Skeletal muscle tissue (tissue), 4 donors: ENCODE results near the gene GRIK1. TPM values are rescaled to one million over a fixed set of nuclear protein-coding genes. Genes with fewer than 3 reads are reported as not detected.

Source experiments
- H3K27ac ChIP-seq: one replicate; pipeline ENCODE4 v1.7.0; 2013; ENCODE audit warnings: mild to moderate bottlenecking, low read depth, low read length, inconsistent platforms
- H3K27me3 ChIP-seq, 3 donors: one replicate each; pipeline ENCODE4 v1.7.0; 2013; ENCODE audit warnings: low read length in 3 of 3; ENCODE audit not compliant: control insufficient read depth in 3 of 3, insufficient read depth in 3 of 3
- H3K36me3 ChIP-seq, 3 donors: one replicate each; pipeline ENCODE4 v1.7.0; 2013; ENCODE audit warnings: low read length in 3 of 3; ENCODE audit not compliant: control insufficient read depth in 3 of 3, insufficient read depth in 3 of 3
- H3K4me1 ChIP-seq, 3 donors: one replicate each; pipeline ENCODE4 v1.7.0; 2013; ENCODE audit warnings: low read length in 3 of 3, mild to moderate bottlenecking in 3 of 3; ENCODE audit not compliant: control insufficient read depth in 3 of 3, insufficient read depth in 3 of 3
- H3K4me3 ChIP-seq, 3 donors: one replicate each; pipeline ENCODE4 v1.7.0; 2013; ENCODE audit warnings: low read length in 3 of 3
- H3K9ac ChIP-seq, 3 donors: one replicate each; pipeline ENCODE4 v1.7.0; 2013; ENCODE audit warnings: low read length in 3 of 3, mild to moderate bottlenecking in 3 of 3, moderate library complexity in 2 of 3, low read depth in 1 of 3
- H3K9me3 ChIP-seq, 3 donors: one replicate each; pipeline ENCODE4 v1.7.0; 2013; ENCODE audit warnings: low read length in 3 of 3; ENCODE audit not compliant: control insufficient read depth in 3 of 3
- total RNA-seq: library from RNA; depleted of rRNA; stranded (reverse); fragments of >200 nt; gene quantifications from one replicate; pipeline ENCODE4 v1.2.3, GENCODE V29; 2014
- donor health status: Osteomylitis.

GRIK1 gene
- total RNA-seq, 1 donor from 2014 or later: 1.0 TPM

DNA sequence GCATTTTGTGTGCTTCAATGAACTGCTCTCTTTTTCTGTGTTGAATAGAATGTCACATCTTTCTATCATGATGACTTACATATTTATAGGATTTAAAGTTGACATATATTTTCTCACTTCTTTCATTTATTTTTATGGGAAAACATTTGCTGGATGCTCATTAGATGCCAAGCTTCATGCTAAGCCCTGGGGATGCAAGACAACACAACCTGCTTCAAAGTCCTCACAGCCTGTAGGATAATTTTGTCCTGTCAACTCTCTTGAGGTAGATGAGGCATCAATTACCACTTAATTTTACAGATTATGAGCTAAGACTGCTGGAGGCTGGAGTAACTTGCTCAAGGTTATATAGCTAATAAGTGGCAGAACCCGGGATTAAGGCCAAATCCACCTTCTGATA is 264.3 kb downstream of the GRIK1 start:
- no peak overlapping the region for H3K9ac ChIP-seq
- H3K27me3 ChIP-seq: no peaks in the 10 kb centered on the region
- H3K4me1 ChIP-seq: no peaks in the 10 kb centered on the region
- H3K9me3 ChIP-seq: no peaks in the 10 kb centered on the region
- no peak overlapping the region for H3K27ac ChIP-seq
- H3K36me3 ChIP-seq: no peaks in the 10 kb centered on the region
- H3K4me3 ChIP-seq: no peak overlapping the region

DNA sequence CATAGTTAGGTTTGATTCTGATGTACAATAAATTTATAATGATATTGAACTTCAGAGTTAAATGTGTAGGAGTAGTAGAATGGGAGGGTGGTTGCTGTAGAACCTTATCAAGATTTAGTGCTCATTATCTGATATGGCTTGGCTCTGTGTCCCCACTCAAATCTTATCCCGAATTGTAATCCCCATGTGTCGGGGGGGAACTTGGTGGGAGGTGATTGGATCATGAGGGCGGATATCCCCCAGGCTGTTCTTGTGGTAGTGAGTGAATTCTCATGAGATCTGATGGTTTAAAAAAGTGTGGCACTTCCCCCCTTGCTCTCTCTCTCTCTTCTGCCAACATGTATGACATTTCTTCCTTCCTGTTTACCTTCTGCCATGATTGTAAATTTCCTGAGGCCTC is 265.5 kb downstream of the GRIK1 start:
- H3K9ac ChIP-seq: no peak overlapping the region
- H3K27me3 ChIP-seq: no peaks in the 10 kb centered on the region
- no peaks in the 10 kb centered on the region for H3K9me3 ChIP-seq
- no peak overlapping the region for H3K27ac ChIP-seq
- H3K4me3 ChIP-seq: no peak overlapping the region
- H3K36me3 ChIP-seq: no peaks in the 10 kb centered on the region
- H3K4me1 ChIP-seq: no peaks in the 10 kb centered on the region

DNA sequence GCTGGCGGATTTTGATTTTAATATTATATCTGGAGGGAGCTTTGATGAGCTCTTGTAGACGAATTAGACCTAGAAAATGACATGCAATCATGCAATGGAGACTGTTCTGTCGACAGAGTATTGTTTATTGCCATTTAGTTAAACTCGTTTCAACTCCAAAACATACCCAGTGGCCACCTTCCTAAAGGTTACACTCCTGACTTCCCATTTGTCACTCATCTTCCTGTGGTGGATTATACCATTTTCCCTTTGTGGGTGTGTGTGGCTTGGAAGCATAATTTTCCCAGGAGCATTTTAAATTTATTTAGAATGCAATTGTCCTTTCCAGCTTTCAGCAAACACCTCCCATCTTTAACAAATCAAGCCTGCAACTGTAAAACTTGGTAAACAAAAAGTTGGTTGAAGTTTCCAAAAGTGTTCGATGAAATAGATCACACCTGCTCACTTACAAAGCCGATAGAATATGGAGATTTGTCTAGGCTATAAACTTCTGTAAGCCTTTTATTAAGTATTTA is 266.6 kb downstream of the GRIK1 start:
- Histone ChIP-seq H3K9ac (no peak overlapping the region), H3K27me3 (no peaks in the 10 kb centered on the region), H3K4me1 (no peaks in the 10 kb centered on the region), H3K27ac (no peak overlapping the region), H3K9me3 (no peaks in the 10 kb centered on the region), H3K36me3 (no peaks in the 10 kb centered on the region), H3K4me3 (no peak overlapping the region)

DNA sequence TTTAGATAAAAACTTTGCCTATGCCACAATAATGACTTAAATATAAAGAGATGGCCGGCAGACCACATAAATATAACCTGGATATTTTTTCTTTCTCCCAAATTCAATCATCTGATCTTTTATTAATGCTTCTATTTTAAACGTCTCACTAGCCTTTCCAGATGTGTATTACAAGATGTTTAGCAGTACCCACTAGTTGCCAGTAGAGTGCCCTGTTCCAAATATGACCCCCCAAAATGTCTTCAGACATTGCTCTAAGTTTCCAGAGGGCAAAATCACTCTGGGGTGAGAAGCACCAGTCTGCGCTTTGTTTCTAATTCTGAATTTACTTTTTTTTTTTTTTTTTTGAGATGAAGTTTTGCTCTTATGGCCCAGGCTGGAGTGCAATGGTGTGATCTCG is 268.1 kb downstream of the GRIK1 start:
- H3K36me3 ChIP-seq: no peaks in the 10 kb centered on the region
- H3K4me3 ChIP-seq: no peak overlapping the region
- no peaks in the 10 kb centered on the region for H3K4me1 ChIP-seq
- H3K9me3 ChIP-seq: no peaks in the 10 kb centered on the region
- no peaks in the 10 kb centered on the region for H3K27me3 ChIP-seq
- H3K27ac ChIP-seq: no peak overlapping the region
- no peak overlapping the region for H3K9ac ChIP-seq

DNA sequence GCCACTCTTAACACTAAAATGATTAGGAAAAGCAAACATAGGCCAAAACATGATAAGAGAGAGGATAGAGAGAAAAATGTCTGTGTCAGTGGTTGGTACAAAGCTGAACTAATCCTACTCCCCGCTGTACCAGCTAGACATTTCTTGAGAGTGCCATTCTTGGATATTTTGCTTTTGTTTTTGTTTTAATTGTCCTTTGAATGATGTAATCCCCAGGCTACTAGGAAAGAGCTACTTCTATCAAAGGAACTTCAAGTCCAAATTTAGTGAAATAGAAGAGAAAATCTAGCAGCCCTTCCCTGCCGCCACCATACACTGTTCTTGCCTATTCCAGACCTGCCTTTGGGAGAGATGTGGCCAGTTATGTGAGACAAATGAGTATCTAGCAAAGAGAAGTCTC is 269.6 kb downstream of the GRIK1 start:
- H3K4me3 ChIP-seq: no peak overlapping the region
- H3K36me3 ChIP-seq: no peaks in the 10 kb centered on the region
- H3K9ac ChIP-seq: no peak overlapping the region
- no peaks in the 10 kb centered on the region for H3K9me3 ChIP-seq
- no peak overlapping the region for H3K27ac ChIP-seq
- no peaks in the 10 kb centered on the region for H3K27me3 ChIP-seq
- no peaks in the 10 kb centered on the region for H3K4me1 ChIP-seq

DNA sequence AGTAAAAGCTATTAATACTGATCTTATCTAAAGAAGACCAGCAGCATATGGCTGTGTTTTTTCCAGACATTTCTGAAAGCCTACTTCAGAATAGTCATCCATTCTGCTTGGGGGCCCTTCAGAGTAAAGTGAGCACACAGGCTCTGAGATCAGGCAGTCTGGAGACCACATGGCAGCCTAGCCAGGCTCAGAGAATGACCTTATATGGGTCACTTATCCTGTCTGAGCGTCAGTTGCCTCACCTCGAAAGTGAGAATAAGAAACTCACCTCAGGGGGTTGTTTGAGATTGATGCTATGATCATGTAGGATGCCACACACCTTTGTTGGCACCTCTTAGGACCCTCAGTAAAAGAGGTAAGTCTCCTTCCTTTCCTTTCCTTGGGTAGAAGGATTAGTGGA is 270.4 kb downstream of the GRIK1 start:
- Histone ChIP-seq H3K27ac (no peak overlapping the region), H3K9me3 (no peaks in the 10 kb centered on the region), H3K4me3 (no peak overlapping the region), H3K36me3 (no peaks in the 10 kb centered on the region), H3K9ac (no peak overlapping the region), H3K4me1 (no peaks in the 10 kb centered on the region), H3K27me3 (no peaks in the 10 kb centered on the region)

GRCh38 chr21:29667651-29668050 is 272.1 kb downstream of the GRIK1 start:
- no peaks in the 10 kb centered on the region for H3K4me1 ChIP-seq
- H3K36me3 ChIP-seq: no peaks in the 10 kb centered on the region
- H3K27me3 ChIP-seq: no peaks in the 10 kb centered on the region
- no peak overlapping the region for H3K4me3 ChIP-seq
- no peak overlapping the region for H3K27ac ChIP-seq
- no peak overlapping the region for H3K9ac ChIP-seq
- H3K9me3 ChIP-seq: no peaks in the 10 kb centered on the region

DNA sequence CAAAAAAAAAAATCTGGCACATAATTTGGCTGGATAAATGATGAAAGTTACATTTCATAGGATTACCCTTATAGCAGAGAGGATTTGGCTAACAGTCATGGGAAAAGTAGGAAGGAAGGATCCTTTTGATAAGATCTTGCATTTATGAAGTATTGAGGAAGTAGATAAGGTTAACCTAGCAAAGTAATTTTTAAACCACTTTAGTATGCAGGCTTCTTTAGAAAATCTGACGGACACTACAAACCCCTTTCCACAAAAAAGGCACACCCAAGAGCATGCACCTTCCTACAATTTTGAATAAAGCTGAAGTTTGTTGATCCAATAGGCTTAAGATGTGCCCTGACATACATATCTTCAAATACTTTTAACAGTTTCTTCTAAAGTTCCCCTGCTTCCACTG is 275.2 kb downstream of the GRIK1 start:
- no peaks in the 10 kb centered on the region for H3K27me3 ChIP-seq
- H3K4me1 ChIP-seq: no peaks in the 10 kb centered on the region
- no peak overlapping the region for H3K9ac ChIP-seq
- no peaks in the 10 kb centered on the region for H3K36me3 ChIP-seq
- no peaks in the 10 kb centered on the region for H3K9me3 ChIP-seq
- no peak overlapping the region for H3K4me3 ChIP-seq
- no peak overlapping the region for H3K27ac ChIP-seq

DNA sequence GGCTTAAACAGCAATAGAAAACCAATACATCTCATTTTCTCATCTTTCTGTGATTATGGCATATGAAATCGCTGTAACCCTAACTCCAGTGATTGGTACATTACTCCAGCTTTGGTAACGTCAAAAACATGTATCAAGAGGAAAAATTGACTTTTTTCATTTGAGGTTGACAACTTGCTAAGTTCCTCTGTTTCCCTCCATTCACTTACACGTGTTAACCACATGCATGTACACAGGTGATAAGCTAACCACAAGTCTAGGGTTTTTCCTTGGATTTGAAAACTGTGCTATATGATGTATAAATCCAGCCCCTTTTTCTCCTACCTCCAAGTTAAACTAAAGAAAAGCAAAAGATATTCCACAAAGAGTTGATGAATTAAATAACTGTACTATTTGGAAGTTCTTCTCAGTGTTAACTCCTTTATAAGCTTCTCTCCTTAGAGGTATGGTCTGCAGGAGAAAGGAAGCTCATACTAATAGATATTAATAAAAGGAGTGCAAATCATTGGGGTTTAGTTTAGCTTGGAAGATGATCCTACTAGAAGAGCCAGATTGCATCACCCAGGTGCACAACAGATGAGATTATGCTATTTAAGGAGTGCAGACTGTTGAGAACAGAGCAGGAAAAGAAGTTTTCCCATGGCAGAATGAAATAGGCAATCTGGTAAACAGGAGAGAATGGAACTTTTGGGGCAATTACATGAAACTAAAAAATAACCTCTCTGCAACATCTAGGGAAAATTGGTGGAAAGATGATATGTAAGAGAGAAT is 277.9 kb downstream of the GRIK1 start:
- Histone ChIP-seq H3K9ac (no peak overlapping the region), H3K36me3 (no peaks in the 10 kb centered on the region), H3K9me3 (no peaks in the 10 kb centered on the region), H3K4me1 (no peaks in the 10 kb centered on the region), H3K27ac (no peak overlapping the region), H3K27me3 (no peaks in the 10 kb centered on the region), H3K4me3 (no peak overlapping the region)

DNA sequence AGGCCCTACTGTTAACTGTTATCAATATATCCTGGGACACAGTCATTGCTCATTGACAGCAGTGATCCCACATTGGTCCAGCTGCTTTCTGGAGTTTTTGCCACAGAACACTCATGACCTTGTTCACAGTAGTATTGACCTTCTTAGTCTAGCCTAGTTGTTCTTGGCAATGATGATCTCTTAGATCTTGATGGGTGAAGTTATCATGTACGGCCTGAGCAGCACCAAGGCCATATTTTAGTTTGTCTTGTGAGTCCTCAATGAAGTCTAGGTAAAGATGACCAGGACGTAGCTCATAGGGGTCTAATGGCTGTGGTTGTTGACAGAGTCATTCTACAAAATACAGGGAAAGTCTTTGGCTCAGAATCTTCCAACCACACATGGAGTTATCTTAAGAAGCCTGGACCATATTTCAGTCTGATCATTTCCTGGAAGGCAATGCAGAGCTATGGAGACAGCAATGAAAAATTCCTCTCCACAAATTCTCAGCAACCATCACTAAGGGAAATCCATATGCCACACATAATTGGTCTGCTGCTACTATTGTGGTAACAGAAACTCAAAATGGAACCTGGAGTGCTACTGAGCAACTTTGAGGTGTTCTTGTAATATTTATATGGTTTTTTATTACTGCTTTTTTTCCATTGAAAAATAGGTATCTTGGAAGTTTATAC is 279.6 kb downstream of the GRIK1 start:
- Histone ChIP-seq H3K27me3 (no peaks in the 10 kb centered on the region), H3K4me3 (no peak overlapping the region), H3K9me3 (no peaks in the 10 kb centered on the region), H3K4me1 (no peaks in the 10 kb centered on the region), H3K9ac (no peak overlapping the region), H3K27ac (no peak overlapping the region), H3K36me3 (no peaks in the 10 kb centered on the region)
